OCI-LY1 (cell line): ENCODE results near the gene CCT7.

Source experiments
- H2AFZ ChIP-seq: fragments of 200-600 bp; sonication (generic), shearing (Covaris generic); 2 replicates; pipeline ENCODE4 v1.6.0; 2014; ENCODE audit warnings: antibody characterized with exemption, mild to moderate bottlenecking, low read length
- H3F3A ChIP-seq: fragments of 200-600 bp; sonication (generic), shearing (Covaris generic); 2 replicates; pipeline ENCODE4 v1.6.0; 2014; ENCODE audit warnings: mild to moderate bottlenecking, antibody characterized with exemption, low read length, moderate library complexity; ENCODE audit not compliant: insufficient read depth
- H3K27ac ChIP-seq: fragments of 200-600 bp; sonication (generic); 2 replicates; pipeline ENCODE4 v1.5.1; 2014; ENCODE audit warnings: low read length, mixed run types, mild to moderate bottlenecking, low read depth; ENCODE audit not compliant: poor library complexity, severe bottlenecking
- H3K27me3 ChIP-seq: fragments of 200-600 bp; sonication (generic); 2 replicates; pipeline ENCODE4 v1.6.0; 2014; ENCODE audit warnings: antibody characterized with exemption, mild to moderate bottlenecking, low read length, moderate library complexity; ENCODE audit not compliant: insufficient read depth
- H3K36me3 ChIP-seq: fragments of 200-600 bp; sonication (generic); 2 replicates; pipeline ENCODE4 v1.6.1; 2014; ENCODE audit warnings: mild to moderate bottlenecking, antibody characterized with exemption, low read length, moderate library complexity, mixed read lengths; ENCODE audit not compliant: insufficient read depth
- H3K4me1 ChIP-seq: fragments of 200-600 bp; sonication (generic); 2 replicates; pipeline ENCODE4 v1.5.1; 2014; ENCODE audit warnings: mild to moderate bottlenecking, low read length, moderate library complexity; ENCODE audit not compliant: insufficient read depth, severe bottlenecking
- H3K4me2 ChIP-seq: fragments of 200-600 bp; sonication (generic), shearing (Covaris generic); 2 replicates; pipeline ENCODE4 v1.6.1; 2014; ENCODE audit warnings: low read length
- H3K4me3 ChIP-seq: fragments of 200-600 bp; sonication (generic); 2 replicates; pipeline ENCODE4 v1.5.1; 2014; ENCODE audit warnings: low read length, low read depth, mild to moderate bottlenecking, mixed read lengths; ENCODE audit not compliant: poor library complexity, severe bottlenecking
- H3K79me2 ChIP-seq: fragments of 200-600 bp; shearing (Covaris generic); 2 replicates; pipeline ENCODE4 v1.6.1; 2016; ENCODE audit warnings: mixed run types, low read length, mixed read lengths; ENCODE audit not compliant: insufficient read depth
- H3K9ac ChIP-seq: fragments of 200-600 bp; sonication (generic), shearing (Covaris generic); 2 replicates; pipeline ENCODE4 v1.6.1; 2014; ENCODE audit warnings: mild to moderate bottlenecking, low read length, mixed read lengths
- H3K9me2 ChIP-seq: fragments of 200-600 bp; sonication (generic), shearing (Covaris generic); 2 replicates; pipeline ENCODE4 v1.6.1; 2014; ENCODE audit warnings: low read depth, mild to moderate bottlenecking, low read length, mixed read lengths
- H3K9me3 ChIP-seq: fragments of 200-600 bp; shearing (Covaris generic); 2 replicates; pipeline ENCODE4 v1.6.1; 2014; ENCODE audit warnings: low read length, mixed read lengths
- H4K20me1 ChIP-seq: fragments of 200-600 bp; sonication (generic), shearing (Covaris generic); 2 replicates; pipeline ENCODE4 v1.6.0; 2016; ENCODE audit warnings: mild to moderate bottlenecking, low read length; ENCODE audit not compliant: insufficient read depth
- EZH2 ChIP-seq: fragments of 200-600 bp; sonication (generic), shearing (Covaris generic); IDR thresholded peaks from 2 replicates; pipeline ENCODE4 v1.8.0; 2017; ENCODE audit warnings: borderline replicate concordance, mixed run types, mild to moderate bottlenecking, antibody characterized with exemption, low read length, moderate library complexity, mixed read lengths
- TF ChIP-seq, protein P1 (sequence below): fragments of 200-600 bp; sonication (generic), shearing (Covaris generic); IDR thresholded peaks from 2 replicates; pipeline ENCODE4 v1.5.1; 2017; ENCODE audit warnings: mild to moderate bottlenecking, antibody characterized with exemption, low read length, moderate library complexity, mixed read lengths

The CCT7 gene

DNA sequence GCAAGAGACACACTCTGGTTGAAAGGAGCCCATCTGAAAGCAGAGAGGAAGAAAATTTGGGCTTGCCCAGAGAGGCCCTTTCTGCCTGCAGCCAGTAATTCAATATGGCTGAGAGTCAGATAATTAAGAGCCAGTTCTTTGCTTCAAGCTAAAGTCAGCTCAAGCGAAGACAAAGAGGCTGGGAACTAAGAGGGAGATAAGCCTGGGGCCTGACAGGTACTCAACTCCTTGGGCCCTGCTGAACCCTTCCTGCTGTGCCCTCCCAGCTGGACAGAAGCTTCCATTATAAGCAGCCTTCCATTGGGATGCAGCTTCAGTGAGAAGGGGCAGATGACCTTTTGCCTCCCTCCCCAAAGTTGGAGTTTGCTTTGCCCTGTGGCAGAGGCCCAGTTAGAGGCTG is 38.2 kb downstream of the CCT7 start:
- H3K4me2 ChIP-seq, result no peak overlapping the region
- peaks cover 46% of the 10 kb centered on the region for H3K36me3 ChIP-seq
- H3K9ac ChIP-seq, result no peak overlapping the region
- H3K9me3 ChIP-seq, result no peaks in the 10 kb centered on the region
- H3K27ac ChIP-seq, result no peak overlapping the region
- no peaks in the 10 kb centered on the region for H4K20me1 ChIP-seq
- no peak overlapping the region for H3K4me3 ChIP-seq
- H2AFZ ChIP-seq, result no peak overlapping the region
- no peaks in the 10 kb centered on the region for H3F3A ChIP-seq
- no peaks in the 10 kb centered on the region for H3K9me2 ChIP-seq
- peaks cover 6% of the 10 kb centered on the region for H3K4me1 ChIP-seq
- no peaks in the 10 kb centered on the region for H3K27me3 ChIP-seq
- TF ChIP-seq EZH2, result no peak
- TF ChIP-seq, protein P1, sequence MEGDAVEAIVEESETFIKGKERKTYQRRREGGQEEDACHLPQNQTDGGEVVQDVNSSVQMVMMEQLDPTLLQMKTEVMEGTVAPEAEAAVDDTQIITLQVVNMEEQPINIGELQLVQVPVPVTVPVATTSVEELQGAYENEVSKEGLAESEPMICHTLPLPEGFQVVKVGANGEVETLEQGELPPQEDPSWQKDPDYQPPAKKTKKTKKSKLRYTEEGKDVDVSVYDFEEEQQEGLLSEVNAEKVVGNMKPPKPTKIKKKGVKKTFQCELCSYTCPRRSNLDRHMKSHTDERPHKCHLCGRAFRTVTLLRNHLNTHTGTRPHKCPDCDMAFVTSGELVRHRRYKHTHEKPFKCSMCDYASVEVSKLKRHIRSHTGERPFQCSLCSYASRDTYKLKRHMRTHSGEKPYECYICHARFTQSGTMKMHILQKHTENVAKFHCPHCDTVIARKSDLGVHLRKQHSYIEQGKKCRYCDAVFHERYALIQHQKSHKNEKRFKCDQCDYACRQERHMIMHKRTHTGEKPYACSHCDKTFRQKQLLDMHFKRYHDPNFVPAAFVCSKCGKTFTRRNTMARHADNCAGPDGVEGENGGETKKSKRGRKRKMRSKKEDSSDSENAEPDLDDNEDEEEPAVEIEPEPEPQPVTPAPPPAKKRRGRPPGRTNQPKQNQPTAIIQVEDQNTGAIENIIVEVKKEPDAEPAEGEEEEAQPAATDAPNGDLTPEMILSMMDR, result no peak
- H3K79me2 ChIP-seq, result peaks cover 7% of the 10 kb centered on the region; the same call in 1 of the 2 replicates

DNA sequence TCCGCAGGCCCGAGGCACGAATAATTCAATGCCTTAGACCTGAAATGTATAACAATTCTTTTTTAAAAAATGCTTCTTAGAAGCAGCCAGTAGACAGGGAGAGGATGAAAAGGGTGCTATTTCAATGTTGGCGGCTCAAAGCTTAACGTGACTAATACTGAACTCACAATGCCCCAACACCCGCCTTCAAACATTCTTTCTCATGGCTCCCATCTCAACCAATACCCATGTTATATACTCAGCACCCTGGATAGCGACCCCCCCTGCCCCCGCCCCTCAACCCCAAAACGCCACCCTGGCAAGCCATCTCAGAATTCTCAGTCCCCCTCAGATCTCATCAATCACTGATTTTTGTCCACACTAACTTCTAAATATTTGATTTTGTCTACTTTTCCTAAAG is 45.7 kb downstream of the CCT7 start:
- Histone ChIP-seq H3K27ac (no peak overlapping the region), H3K36me3 (peaks cover 36% of the 10 kb centered on the region), H3K27me3 (no peaks in the 10 kb centered on the region), H3K4me2 (no peak overlapping the region), H3K9ac (no peak overlapping the region), H3K4me1 (peaks cover 11% of the 10 kb centered on the region), H3K4me3 (no peak overlapping the region), H3K9me3 (no peaks in the 10 kb centered on the region), H3F3A (no peaks in the 10 kb centered on the region), H2AFZ (no peak overlapping the region), H4K20me1 (no peaks in the 10 kb centered on the region; the same call in 1 of the 2 replicates), H3K79me2 (peaks cover 52% of the 10 kb centered on the region), H3K9me2 (no peaks in the 10 kb centered on the region)
- TF ChIP-seq, protein P1, result no peak
- no peak for TF ChIP-seq EZH2

DNA sequence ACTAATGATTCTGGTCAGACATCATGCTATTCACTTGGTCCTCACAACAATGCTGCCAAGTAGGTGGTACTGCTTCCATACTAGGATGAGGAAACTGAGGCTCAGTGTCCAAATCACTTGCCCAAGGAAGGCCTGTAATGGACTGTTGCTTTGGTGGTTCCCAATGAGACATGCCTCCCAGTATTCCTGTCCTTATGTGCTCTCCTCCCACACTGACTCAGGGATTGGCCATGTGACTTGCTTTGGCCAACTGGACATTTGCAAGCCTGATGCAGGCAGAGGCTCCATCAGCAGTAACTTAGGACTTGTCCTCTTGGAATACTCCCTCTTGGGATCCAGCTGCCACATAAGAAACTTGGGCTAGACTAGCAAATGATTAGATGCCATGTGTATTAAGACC is 47.1 kb downstream of the CCT7 start:
- no peak overlapping the region for H2AFZ ChIP-seq
- H3K79me2 ChIP-seq, result peaks cover 52% of the 10 kb centered on the region

More for the DNA sequence above, 47.1 kb downstream of the CCT7 start:
- Histone ChIP-seq H3F3A (no peaks in the 10 kb centered on the region), H3K36me3 (peaks cover 32% of the 10 kb centered on the region), H3K9ac (no peak overlapping the region), H3K9me2 (no peaks in the 10 kb centered on the region), H3K27me3 (no peaks in the 10 kb centered on the region), H3K27ac (no peak overlapping the region), H3K9me3 (no peaks in the 10 kb centered on the region), H3K4me3 (no peak overlapping the region), H4K20me1 (no peaks in the 10 kb centered on the region; the same call in 1 of the 2 replicates), H3K4me1 (peaks cover 21% of the 10 kb centered on the region), H3K4me2 (no peak overlapping the region)
- TF ChIP-seq, protein P1, result no peak
- TF ChIP-seq EZH2, result no peak
